ENCODE results near the gene KIF26A. TPM values are rescaled to one million over a fixed set of nuclear protein-coding genes. Genes with fewer than 3 reads are reported as not detected.
A peak's percentile ranks its signal among the peaks of the same experiment; 100 is the strongest.
"Not testable (repeated sequence)": the region's sequence is repeated elsewhere in the genome, so short reads cannot be mapped to it uniquely, and the experiment has no call there.

Gene KIF26A
- total RNA-seq, 2 experiments from 2014 or later = 0.89 to 0.94 TPM

DNA sequence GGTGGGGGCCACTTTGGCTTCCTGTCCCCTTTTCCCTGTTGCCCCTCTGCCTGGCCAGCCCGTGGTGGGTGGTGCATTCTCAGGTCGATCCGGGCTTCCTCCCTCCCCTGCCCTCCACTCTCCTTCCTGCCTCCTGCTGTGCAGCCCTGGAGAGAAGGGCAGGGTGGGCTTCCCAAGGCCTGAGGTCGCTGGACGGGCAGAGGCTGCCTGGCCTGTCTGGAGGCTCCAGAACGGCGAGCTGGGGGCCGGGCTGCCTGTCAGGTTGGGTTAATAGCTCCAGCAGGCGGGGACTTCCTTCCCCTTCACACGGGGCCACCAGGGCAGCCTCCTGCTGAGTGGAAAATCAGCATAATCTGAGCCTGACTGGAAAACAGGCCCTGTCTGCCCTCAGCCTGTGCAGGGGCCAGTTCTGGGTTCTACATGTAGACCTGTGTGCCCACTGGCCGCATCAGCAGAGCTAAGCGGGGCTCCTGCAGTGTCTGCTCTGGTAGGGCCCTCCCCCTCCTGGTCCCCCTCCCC lies 11.3 kb downstream of the KIF26A start:
- DNase-seq = peak; percentile 64
- no peak overlapping the region for H3K4me3 Mint-ChIP-seq
- no peak overlapping the region for H3K27ac Mint-ChIP-seq
- H3K36me3 Mint-ChIP-seq = no peaks in the 10 kb centered on the region
- no peaks in the 10 kb centered on the region for H3K9me3 Mint-ChIP-seq
- peaks cover 4% of the 10 kb centered on the region for H3K27me3 Mint-ChIP-seq
- peaks cover 1% of the 10 kb centered on the region for H3K4me1 Mint-ChIP-seq

DNA sequence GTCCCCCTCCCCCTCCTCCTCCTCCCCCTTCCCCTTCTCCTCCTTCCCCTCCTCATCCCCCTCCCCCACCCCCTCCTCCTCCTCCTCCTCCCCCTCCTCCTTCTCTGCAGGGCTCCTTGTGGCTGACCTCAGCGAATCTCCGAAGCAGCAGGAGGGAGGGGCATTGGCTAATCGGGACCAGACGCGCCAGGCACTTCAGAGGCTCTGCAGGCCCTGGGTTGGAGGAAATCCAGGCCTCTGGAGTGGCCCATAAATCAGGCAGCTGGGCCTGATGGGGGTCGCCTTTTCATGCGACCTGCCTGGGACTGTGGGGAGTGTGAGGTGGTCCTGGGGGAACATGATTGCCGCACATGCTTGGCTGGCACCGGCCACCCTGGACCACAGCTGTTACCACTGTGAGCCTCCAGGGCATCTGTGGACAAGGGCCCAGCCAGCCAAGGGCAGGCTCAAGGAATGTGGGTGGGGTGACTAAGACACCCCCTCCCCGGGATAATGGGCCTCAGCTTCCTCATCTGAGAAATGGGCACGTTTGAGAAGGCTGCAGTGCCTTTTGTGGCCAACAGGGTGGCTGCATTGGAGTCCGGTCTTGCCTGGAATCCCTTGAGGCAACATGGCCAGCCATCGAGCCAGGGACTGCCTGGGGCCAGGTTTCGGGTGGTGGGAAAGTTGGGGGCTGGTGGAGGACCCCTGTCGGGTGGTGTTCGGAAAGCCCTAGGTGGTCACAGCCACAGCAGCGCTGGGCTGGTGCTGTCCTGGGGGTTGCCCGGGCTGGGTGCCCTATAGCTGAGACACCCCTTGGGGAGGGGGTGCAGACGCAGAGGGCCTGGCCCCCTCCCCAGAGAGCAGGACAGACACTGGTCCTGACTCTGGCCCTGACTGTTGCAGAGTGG lies 12.0 kb downstream of the KIF26A start:
- Mint-ChIP-seq H3K36me3 (no peaks in the 10 kb centered on the region), H3K4me1 (peaks cover 1% of the 10 kb centered on the region)

DNA sequence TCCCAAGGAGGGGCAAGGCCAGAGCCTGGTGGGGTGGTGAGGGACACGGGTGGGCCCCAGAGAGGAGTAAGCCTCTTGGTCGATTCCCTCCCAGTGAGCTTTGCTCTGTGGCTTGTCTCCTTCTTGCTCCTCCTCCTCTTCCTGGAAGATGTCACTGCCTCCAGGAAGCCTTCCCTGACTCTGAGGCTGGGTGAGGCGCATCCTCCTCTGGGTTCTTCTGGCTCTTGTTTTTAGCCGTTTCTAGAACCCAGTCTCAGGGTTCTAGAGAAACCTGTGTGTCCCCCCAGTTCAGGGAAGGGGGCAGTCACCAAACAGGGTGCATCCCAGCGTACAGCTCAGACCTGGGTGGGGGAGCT lies 12.6 kb downstream of the KIF26A start:
- Mint-ChIP-seq H3K27me3 (peaks cover 4% of the 10 kb centered on the region), H3K4me1 (peaks cover 1% of the 10 kb centered on the region), H3K4me3 (no peak overlapping the region), H3K36me3 (no peaks in the 10 kb centered on the region), H3K9me3 (no peaks in the 10 kb centered on the region), H3K27ac (no peak overlapping the region)
- no peak for DNase-seq

More for the DNA sequence above, 12.0 kb downstream of the KIF26A start:
- Mint-ChIP-seq H3K27ac (no peak overlapping the region), H3K9me3 (no peaks in the 10 kb centered on the region), H3K27me3 (peaks cover 4% of the 10 kb centered on the region), H3K4me3 (no peak overlapping the region)
- DNase-seq = no peak

DNA sequence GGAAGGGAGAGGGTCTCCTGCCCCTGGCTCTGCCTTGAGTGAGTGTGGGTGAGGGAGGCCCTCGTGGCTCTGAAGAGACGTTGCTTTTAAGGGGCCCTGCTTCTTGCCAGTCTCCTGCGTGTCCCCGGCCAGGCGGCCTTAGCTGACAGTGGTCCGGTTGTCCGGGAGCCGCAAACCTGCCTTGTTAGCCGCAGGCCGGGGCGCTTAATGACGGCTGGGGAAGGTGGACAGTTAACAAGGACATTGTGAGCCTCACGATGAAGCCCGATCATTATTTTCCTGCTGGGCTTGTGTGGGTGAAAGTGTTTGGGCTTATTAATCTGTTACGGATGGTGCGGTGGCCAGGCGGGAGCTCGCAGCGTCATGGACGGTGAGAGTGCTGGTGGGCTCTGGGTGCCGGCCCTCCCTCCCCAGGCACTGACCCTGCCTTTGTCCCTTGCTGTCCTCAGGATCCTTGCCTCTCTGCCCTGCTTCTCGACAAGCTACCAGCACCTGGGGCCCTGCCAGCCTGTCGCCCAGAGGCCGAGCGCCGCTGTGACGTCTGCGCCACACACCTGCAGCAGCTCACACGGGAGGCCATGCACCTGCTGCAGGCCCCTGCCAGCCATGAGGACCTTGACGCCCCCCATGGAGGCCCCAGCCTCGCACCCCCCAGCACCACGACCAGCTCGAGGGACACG lies 13.3 kb downstream of the KIF26A start:
- Mint-ChIP-seq H3K36me3 (no peaks in the 10 kb centered on the region), H3K4me1 (peaks cover 1% of the 10 kb centered on the region), H3K9me3 (no peaks in the 10 kb centered on the region), H3K27me3 (peaks cover 4% of the 10 kb centered on the region), H3K4me3 (no peak overlapping the region), H3K27ac (no peak overlapping the region)
- no peak for DNase-seq

DNA sequence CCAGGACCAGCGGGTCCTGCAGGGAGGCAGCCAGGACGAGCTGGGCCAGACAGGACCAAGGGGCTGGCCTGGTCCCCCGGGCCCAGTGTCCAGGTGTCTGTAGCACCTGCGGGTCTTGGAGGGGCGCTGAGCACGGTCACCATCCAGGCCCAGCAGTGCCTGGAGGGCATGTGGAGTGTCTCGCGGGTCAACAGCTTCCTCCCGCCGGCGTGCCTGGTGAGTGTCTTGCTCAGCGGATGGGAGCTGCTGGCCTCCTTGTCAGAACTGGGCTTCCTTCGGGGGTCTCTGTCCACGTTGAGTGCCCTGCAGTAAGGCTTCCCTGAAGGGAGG lies 13.8 kb downstream of the KIF26A start:
- H3K36me3 Mint-ChIP-seq = no peaks in the 10 kb centered on the region
- no peaks in the 10 kb centered on the region for H3K9me3 Mint-ChIP-seq
- no peak overlapping the region for H3K4me3 Mint-ChIP-seq
- DNase-seq = no peak
- peaks cover 4% of the 10 kb centered on the region for H3K27me3 Mint-ChIP-seq
- no peak overlapping the region for H3K27ac Mint-ChIP-seq
- H3K4me1 Mint-ChIP-seq = peaks cover 1% of the 10 kb centered on the region

GRCh38 chr14:104152686-104153393 lies 14.5 kb downstream of the KIF26A start:
- Mint-ChIP-seq H3K27me3 (peaks cover 4% of the 10 kb centered on the region), H3K27ac (no peak overlapping the region), H3K4me3 (no peak overlapping the region), H3K36me3 (no peaks in the 10 kb centered on the region), H3K9me3 (no peaks in the 10 kb centered on the region), H3K4me1 (peaks cover 1% of the 10 kb centered on the region)
- DNase-seq = no peak

- H3K27me3 Mint-ChIP-seq, H3K27ac Mint-ChIP-seq: not testable (repeated sequence)
These were observed 15.0 kb downstream of the KIF26A start for GRCh38 chr14:104153394-104153755.

DNA sequence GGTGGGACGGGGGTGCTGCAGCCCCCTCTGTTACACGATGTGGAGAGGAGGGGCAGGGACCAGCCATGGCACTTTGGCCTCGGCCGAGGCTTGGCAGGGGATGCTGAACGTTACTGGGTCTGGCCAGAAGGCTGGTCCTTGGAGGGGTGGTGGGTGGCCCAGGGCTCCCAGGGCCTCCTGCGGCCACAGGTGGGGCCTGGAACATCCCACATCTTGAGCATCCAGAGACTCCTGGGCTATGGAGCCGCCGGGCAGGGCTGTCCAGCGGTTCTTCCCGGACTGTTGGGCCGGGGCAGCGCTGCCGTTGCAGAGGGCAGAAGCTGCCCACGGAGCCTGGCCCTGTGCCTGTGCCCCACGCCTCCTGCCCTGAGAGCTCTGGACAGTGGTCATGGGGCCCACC lies 15.9 kb downstream of the KIF26A start:
- no peak for DNase-seq
- H3K36me3 Mint-ChIP-seq = no peaks in the 10 kb centered on the region
- no peaks in the 10 kb centered on the region for H3K9me3 Mint-ChIP-seq
- peaks cover 1% of the 10 kb centered on the region for H3K4me1 Mint-ChIP-seq
- no peak overlapping the region for H3K27ac Mint-ChIP-seq
- H3K27me3 Mint-ChIP-seq = peaks cover 4% of the 10 kb centered on the region
- H3K4me3 Mint-ChIP-seq = no peak overlapping the region

More at GRCh38 chr14:104153394-104153755, 15.0 kb downstream of the KIF26A start:
- DNase-seq, H3K36me3 Mint-ChIP-seq, H3K9me3 Mint-ChIP-seq, H3K4me3 Mint-ChIP-seq, H3K4me1 Mint-ChIP-seq: not testable (repeated sequence)

DNA sequence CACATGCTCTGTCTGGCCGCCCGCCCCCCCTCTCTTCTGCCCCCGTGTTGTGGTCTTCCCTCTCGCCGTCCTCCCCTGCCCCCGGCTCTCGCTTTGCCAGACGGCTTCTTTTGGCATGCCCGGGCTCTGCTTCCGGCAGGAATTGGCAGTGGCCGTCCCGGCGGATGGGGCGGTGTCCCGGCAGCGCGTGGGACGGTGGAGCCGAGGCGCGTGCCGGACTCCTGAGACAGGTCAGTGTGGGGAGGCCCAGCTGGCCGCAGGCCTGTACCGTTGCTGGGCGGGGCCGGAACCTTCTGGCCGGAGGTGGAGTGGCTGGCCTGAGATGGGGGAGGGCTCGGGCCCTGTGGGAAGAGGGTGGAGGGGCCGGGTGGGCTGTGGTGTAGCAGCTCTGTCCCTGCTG lies 17.1 kb downstream of the KIF26A start:
- no peaks in the 10 kb centered on the region for H3K4me1 Mint-ChIP-seq
- H3K27ac Mint-ChIP-seq = no peak overlapping the region
- H3K27me3 Mint-ChIP-seq = peaks cover under 1% of the 10 kb centered on the region
- no peak overlapping the region for H3K4me3 Mint-ChIP-seq
- no peaks in the 10 kb centered on the region for H3K9me3 Mint-ChIP-seq
- no peaks in the 10 kb centered on the region for H3K36me3 Mint-ChIP-seq
- DNase-seq = no peak

GRCh38 chr14:104156142-104156541 lies 17.8 kb downstream of the KIF26A start:
- no peaks in the 10 kb centered on the region for H3K27me3 Mint-ChIP-seq
- no peak for DNase-seq
- no peak overlapping the region for H3K4me3 Mint-ChIP-seq
- H3K27ac Mint-ChIP-seq = no peak overlapping the region
- H3K4me1 Mint-ChIP-seq = no peaks in the 10 kb centered on the region
- no peaks in the 10 kb centered on the region for H3K36me3 Mint-ChIP-seq
- no peaks in the 10 kb centered on the region for H3K9me3 Mint-ChIP-seq

- no peaks in the 10 kb centered on the region for H3K9me3 Mint-ChIP-seq
- no peak overlapping the region for H3K4me3 Mint-ChIP-seq
- no peaks in the 10 kb centered on the region for H3K4me1 Mint-ChIP-seq
- H3K36me3 Mint-ChIP-seq = no peaks in the 10 kb centered on the region
- no peak overlapping the region for H3K27ac Mint-ChIP-seq
- no peak for DNase-seq
- no peaks in the 10 kb centered on the region for H3K27me3 Mint-ChIP-seq
These were observed 18.9 kb downstream of the KIF26A start for GRCh38 chr14:104157016-104157928.

DNA sequence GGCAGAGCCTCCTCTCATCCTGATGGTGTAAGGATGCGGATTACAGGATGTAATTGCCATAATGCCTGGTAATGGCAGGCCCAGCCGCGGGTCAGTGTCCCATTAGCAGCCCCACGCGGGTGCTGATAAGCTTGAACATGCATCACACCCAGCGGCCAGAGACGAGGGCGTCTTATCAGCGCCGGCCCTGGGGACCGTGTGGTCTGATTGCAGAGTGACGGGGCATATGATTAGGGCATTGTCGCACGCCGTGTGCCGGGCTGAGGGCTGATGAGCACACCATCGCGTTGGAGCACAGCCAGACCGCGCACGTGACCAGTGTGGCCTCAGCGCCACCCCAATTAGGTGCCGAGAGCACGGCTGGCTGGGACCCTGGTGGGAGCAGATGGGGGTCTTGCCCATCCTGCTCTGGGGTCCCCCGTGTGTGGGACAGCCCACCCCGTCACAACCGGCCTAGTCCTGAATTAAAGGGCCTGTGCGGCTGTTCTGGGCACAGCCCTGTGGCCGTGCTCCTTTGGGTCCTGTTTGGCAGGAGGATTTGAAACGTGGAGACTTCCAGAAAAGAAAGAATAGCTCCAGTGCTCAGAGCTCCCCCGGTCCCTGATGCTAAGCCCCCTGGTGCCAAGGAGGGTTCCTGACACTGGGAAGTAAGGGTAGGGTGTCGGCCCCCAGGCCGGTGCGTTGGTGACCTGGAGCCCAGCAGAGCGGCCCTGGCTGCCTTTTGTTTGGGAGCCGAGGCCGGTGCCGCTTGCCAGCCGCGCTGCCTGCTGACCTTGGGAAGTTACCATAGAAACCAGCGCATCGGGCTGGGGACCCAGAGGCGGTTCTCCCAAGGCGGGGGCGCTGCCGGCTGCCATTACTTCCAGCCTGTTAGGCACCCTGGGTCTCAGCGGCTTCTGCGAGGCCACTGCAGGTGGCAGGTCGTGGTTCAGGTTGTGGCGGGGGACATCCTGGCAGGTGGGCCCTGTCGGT lies 20.7 kb downstream of the KIF26A start:
- Mint-ChIP-seq H3K36me3 (no peaks in the 10 kb centered on the region), H3K4me1 (no peaks in the 10 kb centered on the region), H3K4me3 (no peak overlapping the region), H3K27me3 (no peaks in the 10 kb centered on the region), H3K27ac (no peak overlapping the region), H3K9me3 (no peaks in the 10 kb centered on the region)
- no peak for DNase-seq

DNA sequence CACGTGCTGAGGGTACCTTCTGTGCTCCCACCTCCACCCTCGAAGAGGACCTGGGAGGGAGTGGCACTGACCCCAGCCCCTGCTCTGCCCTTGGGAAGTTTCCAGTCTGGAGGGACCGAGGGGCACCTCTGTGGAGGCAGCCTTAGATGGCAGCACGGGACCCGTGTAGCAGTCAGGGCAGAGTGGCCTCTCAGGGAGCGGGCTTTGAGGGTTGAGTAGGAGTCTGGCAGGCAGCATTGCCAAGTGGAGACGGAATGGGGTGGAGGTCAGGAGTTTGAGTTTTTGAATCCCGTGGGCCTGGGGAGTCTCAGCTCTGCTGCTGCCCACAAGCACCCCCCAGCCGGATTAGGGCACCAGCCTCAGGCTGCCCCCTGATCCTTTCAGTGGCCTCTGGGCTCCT lies 21.6 kb downstream of the KIF26A start:
- Mint-ChIP-seq H3K36me3 (no peaks in the 10 kb centered on the region), H3K9me3 (no peaks in the 10 kb centered on the region), H3K27me3 (no peaks in the 10 kb centered on the region), H3K27ac (no peak overlapping the region), H3K4me3 (no peak overlapping the region), H3K4me1 (no peaks in the 10 kb centered on the region)
- no peak for DNase-seq
